ES-I3 (cell line): ENCODE measurements around the gene SCML2.
"Not testable (repeated sequence)": the region's sequence is repeated elsewhere in the genome, so short reads cannot be mapped to it uniquely, and the experiment has no call there.

Source experiments
- H3K36me3 ChIP-seq: 2 replicates; pipeline ENCODE4 v1.6.1; 2013; ENCODE audit warnings: mild to moderate bottlenecking, low read length, control low read depth, moderate library complexity; ENCODE audit not compliant: insufficient read depth
- H3K4me1 ChIP-seq: 2 replicates; pipeline ENCODE4 v1.6.1; 2013; ENCODE audit warnings: mild to moderate bottlenecking, control low read depth, low read length; ENCODE audit not compliant: insufficient read depth
- H3K9ac ChIP-seq: 2 replicates; pipeline ENCODE4 v1.6.1; 2013; ENCODE audit warnings: low read depth, mild to moderate bottlenecking, low read length, moderate library complexity
- H3K9me3 ChIP-seq: 2 replicates; pipeline ENCODE4 v1.6.1; 2013; ENCODE audit warnings: mild to moderate bottlenecking, low read length, moderate library complexity; ENCODE audit not compliant: control insufficient read depth, insufficient read depth

The SCML2 gene

DNA sequence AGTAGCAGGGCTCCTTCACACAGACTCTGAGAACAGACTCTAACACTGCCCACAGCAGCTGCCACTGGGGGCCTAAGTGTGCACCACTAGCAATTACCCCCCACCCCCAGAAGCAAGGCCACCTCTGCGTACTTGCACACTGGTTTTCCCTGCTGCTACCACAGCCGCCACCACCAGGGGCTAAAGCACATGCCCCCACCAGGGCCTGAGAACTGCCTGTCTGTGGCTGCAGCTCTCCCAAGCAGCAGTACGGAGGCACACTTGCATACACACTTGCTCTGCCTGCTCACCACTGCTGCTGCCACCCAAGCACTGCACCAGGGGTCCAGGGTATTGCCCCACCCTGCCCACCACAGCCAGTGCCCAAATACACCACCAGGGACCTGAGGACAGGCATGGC lies 59.6 kb downstream of the SCML2 start:
- Histone ChIP-seq H3K36me3 (no peaks in the 10 kb centered on the region), H3K9ac (no peak overlapping the region), H3K4me1 (0 out of 2 replicates have a peak, but pooled peaks cover 2% of the 10 kb centered on the region), H3K9me3 (no peaks in the 10 kb centered on the region)

DNA sequence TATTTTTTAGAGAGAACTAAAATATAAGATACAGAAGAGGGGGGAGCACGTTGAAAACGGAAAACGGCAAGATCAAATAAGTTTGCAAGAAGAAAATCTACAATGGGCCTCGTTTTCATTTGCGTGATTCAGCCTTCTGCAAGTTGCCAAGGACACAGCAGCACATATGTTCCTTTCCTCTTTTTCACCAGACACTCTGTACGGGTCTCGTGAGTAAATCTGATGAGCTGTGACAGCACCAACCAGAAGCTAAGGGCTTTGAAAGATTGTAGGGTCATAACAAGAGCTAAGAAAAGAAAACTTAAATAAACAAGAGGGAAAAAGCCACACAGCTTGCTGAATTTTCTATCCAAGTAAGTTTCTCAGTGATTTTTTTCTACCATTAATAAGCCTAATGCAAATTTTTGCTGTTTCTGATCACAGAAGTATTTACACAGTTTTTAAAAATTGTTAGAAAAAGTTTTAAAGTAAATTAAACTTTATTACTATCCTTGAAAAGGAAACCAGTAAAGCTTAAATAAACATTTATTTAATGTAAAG lies 63.4 kb downstream of the SCML2 start:
- Histone ChIP-seq H3K4me1 (peaks cover 26% of the 10 kb centered on the region), H3K9ac (no peak overlapping the region), H3K36me3 (no peaks in the 10 kb centered on the region), H3K9me3 (no peaks in the 10 kb centered on the region)

DNA sequence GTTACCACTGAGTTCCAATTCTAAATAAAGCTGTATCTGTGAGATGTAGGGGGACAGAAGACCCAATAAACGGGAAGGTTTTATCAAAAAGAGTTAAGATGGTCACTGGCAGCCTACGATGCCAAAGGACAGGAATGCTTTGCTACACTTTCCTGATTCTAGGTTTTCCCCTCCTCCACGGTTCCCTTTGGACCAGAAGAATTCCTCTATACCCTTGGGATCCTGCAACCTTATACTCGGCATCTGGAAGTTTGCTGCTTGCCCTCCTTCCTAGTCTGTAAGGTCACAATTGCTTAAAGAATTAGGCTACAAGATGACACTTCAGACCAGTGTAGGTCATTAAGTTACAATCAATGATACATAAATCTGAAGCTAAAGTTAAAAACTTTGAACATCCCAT lies 64.3 kb downstream of the SCML2 start:
- Histone ChIP-seq H3K9me3 (no peaks in the 10 kb centered on the region), H3K4me1 (peaks cover 26% of the 10 kb centered on the region)

DNA sequence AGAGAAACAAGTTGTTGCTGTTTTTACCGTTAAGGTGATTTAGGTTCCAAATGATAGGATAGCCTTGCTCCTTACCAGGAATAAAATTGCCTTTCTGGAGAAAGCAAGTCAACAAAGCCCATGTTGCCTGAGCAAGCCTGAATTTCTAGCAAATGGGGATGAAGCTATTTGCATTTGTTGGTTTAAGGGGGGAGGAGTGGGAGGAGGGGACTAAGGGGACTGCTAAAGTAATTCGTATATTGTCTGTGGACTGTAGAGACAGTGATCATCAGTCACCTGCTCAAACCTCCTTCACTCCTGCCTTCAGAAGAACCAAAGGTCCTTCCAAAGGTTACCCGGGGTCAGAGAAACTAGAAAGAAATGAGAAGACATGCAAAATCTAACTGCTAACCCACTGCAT lies 65.8 kb downstream of the SCML2 start:
- H3K9ac ChIP-seq, result no peak overlapping the region
- H3K4me1 ChIP-seq, result peaks cover 26% of the 10 kb centered on the region
- no peaks in the 10 kb centered on the region for H3K9me3 ChIP-seq
- H3K36me3 ChIP-seq, result no peaks in the 10 kb centered on the region

More for the DNA sequence above, 64.3 kb downstream of the SCML2 start:
- no peaks in the 10 kb centered on the region for H3K36me3 ChIP-seq
- H3K9ac ChIP-seq, result no peak overlapping the region

DNA sequence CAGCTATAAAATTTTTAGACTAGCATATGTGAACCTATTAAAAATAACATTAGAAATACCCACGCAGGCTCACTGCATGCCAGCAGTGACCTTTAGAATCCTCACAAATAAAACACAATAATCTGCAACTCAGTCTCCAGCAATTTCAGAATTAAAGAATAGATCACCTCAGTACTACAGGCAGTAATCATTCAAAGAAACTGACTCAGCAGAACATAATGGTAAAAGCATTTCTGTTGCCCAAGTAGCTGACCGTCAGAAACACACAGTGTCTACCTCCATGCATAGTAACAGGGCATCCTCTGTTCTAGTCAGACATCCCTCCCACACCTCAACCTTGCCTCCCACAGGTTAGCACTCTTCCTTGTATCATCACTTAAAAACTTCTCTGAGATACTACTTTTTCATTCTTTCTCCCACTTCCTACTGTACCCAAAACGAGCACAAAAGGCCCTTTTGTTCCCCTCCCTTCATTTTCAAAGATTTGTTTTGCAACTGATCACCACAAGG lies 68.1 kb downstream of the SCML2 start:
- Histone ChIP-seq H3K4me1 (peaks cover 26% of the 10 kb centered on the region), H3K36me3 (no peaks in the 10 kb centered on the region), H3K9ac (no peak overlapping the region), H3K9me3 (no peaks in the 10 kb centered on the region)

DNA sequence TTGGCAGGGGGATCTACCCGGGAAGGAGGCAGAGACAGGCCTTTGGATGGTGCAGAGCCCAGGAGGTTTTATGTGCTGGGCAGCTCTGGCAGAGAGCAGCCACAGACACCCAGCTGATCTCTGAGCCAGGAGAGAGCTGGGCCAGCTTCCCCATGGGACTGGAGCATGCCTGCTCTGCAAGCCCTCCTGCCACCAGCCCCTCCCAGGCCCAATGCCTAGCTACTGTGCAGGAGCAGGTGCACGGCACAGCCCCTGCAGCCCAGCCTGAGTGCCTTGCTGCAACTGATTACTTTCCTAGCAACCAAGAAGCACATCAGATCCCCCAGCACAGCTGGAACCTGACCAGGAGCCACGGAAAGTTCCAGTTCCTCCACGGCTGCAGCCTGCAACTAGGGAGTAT lies 76.0 kb downstream of the SCML2 start:
- Histone ChIP-seq H3K9me3 (peaks cover 3% of the 10 kb centered on the region; the same call in 1 of the 2 replicates), H3K36me3 (no peaks in the 10 kb centered on the region), H3K9ac (no peak overlapping the region), H3K4me1 (no peaks in the 10 kb centered on the region)

DNA sequence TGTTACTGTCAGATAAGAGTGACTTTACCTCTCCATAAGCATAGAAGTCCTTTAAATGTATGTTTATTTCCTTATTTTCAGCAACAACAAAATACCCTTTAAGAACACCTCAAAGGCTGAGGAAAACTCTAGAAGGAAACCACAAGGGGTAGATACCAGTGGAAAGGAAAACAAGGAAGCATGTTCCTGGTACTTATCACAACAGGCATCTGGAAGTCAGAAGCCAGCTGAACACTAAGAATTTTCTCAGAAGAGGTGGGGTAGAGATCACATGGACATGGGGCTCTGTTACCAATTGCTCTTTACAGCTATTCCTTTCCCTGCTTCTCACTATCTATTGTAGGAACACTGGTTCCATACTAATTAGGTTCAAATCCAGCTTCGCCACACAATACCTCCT lies 82.3 kb downstream of the SCML2 start:
- Histone ChIP-seq H3K9me3 (peaks cover 3% of the 10 kb centered on the region; the same call in 1 of the 2 replicates), H3K9ac (no peak overlapping the region), H3K4me1 (no peaks in the 10 kb centered on the region), H3K36me3 (no peaks in the 10 kb centered on the region)

DNA sequence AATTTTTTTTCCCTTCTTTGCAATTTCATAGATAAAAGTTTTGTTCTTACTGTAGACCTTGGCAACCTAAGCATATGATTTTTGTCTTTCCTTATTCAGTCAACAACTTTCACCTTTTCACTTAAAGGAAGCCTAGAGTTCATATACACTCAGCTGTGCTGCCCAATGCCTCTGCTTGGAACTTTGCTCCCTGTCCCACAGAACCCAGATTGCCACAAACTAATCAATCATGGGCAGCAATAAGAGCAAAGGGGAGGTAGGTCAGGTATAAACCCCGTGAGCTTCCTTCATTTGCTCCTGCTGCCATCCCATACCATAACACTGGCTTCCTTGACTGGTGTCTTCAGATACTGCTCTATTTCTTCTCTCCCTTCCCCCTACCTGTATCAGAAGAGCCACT lies 82.8 kb downstream of the SCML2 start:
- Histone ChIP-seq H3K9me3 (peaks cover 3% of the 10 kb centered on the region; the same call in 1 of the 2 replicates), H3K4me1 (no peaks in the 10 kb centered on the region), H3K9ac (no peak overlapping the region), H3K36me3 (no peaks in the 10 kb centered on the region)

DNA sequence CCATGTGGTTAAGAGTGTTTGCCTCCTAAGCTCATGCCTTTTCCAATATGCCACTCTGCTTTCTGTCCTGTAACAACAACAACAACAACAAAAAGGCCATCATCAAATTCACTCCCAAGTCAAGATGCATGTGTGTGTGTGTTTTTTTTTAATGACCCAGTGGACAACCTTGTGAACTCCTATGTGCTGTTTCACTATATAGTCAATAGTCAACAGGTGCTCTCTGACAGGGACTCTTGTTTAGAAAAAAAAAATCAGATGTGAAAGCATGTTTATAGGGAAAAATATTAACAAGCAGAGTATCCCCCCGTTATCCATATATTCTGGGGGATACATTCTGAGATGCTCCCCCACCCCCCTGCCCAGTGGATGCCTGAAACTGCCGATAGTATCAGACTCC lies 83.2 kb downstream of the SCML2 start:
- no peak overlapping the region for H3K9ac ChIP-seq
- H3K9me3 ChIP-seq, result peaks cover 3% of the 10 kb centered on the region; the same call in 1 of the 2 replicates
- no peaks in the 10 kb centered on the region for H3K36me3 ChIP-seq
- H3K4me1 ChIP-seq, result no peaks in the 10 kb centered on the region

DNA sequence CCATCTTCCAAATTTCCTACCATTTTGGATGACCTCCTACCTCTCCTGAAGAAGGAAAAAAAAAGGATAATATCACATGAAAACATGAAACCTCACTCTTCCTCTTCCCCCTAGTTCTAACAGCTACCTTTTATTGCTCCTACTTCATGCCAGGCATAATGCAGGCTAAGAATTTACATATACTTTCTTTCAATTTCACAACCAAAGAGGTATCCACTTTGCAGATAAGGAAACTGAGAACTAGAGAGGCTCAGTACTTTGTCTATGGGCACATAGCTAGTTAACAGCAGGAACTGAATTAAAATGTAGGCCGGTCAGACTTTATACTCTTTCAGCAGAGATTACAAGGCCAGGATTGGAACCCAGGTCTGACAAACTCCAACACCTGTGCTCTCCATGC lies 99.4 kb downstream of the SCML2 start:
- H3K4me1 ChIP-seq, result peaks cover 10% of the 10 kb centered on the region; the same call in 1 of the 2 replicates
- no peak overlapping the region for H3K9ac ChIP-seq
- no peaks in the 10 kb centered on the region for H3K36me3 ChIP-seq
- no peaks in the 10 kb centered on the region for H3K9me3 ChIP-seq

DNA sequence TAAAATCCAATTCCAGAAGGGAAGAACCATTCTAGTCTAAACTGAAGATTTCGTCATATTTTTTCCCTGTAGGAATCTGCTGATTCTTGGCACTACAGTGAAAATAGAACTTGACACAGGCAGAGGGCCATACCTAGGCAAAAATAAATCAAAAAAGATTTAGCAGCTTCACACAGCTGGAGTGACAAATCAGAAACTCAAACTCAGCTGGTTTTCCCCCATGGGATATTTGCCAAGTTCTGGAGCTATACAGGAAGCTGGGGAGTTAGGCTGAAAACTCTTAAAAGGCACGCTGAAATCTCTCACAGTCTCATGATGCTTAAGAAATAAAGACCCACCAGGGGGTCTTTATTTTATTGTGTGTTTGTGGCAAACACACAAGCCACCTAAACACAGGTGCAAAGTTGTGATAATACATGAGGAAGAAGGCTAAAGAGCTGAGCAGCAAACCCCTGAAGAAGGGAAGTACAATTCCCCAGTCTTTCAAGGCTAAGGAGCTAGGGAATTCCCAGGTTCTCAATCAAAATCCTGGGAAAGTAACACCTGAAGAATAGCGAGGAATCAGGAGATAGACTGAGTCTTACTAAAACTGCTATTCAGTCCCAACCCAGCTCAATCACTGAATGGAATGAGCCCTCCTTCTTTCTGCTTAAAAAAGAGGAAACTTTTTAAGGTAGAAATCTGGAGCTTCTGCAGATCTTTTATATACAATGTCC lies 101.7 kb downstream of the SCML2 start:
- Histone ChIP-seq H3K4me1 (peaks cover 10% of the 10 kb centered on the region; the same call in 1 of the 2 replicates), H3K9me3 (no peaks in the 10 kb centered on the region), H3K36me3 (no peaks in the 10 kb centered on the region), H3K9ac (no peak overlapping the region)

DNA sequence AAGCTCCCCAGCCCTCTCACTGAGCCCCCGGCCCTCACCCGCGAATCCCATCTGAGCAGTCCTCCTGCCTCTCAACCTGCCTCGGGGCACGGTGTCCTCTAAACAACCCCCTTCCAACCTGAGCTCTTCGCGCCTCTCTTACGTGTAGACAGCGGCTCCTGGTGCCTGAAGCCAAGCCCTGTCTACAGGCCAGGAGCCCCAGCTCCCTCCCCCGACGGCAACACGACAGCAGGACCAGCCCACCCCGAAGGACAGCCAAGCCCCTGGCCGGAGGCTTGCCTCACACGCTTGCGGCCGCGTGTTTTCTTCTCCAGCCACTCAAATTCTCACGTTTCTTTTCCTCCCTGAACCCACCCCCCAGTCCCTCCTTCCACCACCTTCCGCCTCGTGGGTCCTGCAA lies 124.8 kb downstream of the SCML2 start:
- H3K36me3 ChIP-seq, H3K9ac ChIP-seq, H3K9me3 ChIP-seq, H3K4me1 ChIP-seq: not testable (repeated sequence)

DNA sequence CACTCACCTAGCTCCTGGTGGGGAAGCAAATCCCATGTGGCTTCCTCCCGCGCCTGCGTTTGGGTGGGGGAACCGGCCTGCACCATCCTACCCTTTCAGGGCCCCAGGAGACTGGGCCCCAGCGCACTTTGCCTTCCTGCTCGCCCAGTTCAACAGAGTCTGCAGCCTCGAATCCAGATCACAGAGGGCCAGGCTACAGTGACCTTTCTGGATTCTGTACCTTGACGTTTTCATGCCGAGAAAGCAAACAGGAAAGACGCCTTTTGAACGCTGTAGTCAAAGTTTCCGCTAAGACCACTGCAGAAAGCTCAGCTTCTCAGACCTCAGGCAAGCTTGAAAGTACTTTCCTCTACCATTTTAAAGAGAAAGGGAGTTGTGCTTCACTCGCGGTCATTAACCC lies 126.4 kb downstream of the SCML2 start:
- no peaks in the 10 kb centered on the region for H3K36me3 ChIP-seq
- no peak overlapping the region for H3K9ac ChIP-seq
- no peaks in the 10 kb centered on the region; the same call in 1 of the 2 replicates for H3K4me1 ChIP-seq
- no peaks in the 10 kb centered on the region; the same call in 1 of the 2 replicates for H3K9me3 ChIP-seq

DNA sequence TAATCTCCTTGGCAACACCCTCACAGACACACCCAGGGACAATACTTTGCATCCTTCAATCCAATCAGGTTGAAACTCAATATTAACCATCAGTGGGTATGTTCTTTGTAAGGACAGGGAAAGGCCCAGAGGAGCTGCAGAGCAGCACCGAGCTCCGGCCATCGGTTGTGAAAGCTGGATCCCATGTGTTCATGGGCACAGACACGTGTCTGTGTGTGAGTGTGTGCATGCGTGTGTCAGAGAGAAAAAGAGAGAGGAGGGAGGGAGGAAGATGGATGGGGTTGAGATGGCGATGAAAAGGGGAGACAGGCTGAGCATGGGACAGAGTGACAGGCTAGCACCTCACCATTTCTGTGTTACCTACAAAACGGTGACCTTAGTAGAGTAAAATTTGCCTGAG lies 127.0 kb downstream of the SCML2 start:
- Histone ChIP-seq H3K36me3 (no peaks in the 10 kb centered on the region), H3K9ac (no peak overlapping the region), H3K9me3 (no peaks in the 10 kb centered on the region; the same call in 1 of the 2 replicates), H3K4me1 (no peaks in the 10 kb centered on the region; the same call in 1 of the 2 replicates)

DNA sequence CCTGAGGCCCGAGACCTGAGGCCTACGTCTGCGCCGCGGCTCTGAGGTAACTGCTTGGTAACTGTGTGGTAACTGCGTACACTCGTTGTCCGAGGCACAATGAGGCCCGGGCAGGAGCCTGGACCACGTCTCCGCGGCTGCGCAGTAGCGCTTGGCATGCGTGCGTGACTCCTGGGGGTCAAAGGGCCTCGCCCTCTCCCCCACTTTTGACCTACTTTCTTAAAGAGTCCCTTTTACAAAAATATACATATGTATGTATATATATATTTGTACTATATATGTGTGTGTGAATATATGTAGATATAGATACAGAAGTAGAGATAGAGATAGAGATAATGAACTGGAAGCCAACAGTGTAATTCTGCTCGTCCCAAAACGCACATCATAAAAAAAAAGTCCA lies 133.7 kb downstream of the SCML2 start, which contains the start of gene BEND2:
TSS of gene BEND2 (minus strand) at position 101 of the 400 bp plus-strand sequence. CDS start 136 bp downstream, outside the sequence.
- no peaks in the 10 kb centered on the region for H3K36me3 ChIP-seq
- H3K9me3 ChIP-seq, result no peaks in the 10 kb centered on the region
- H3K9ac ChIP-seq, result no peak within 1 kb of the TSS
- H3K4me1 ChIP-seq, result no peaks in the 10 kb centered on the region
